GM19351 (cell line): ENCODE measurements around the gene CCDC77.

Source experiments
- ATAC-seq: cut with Tn5 transposase; IDR thresholded peaks from one replicate; pipeline ENCODE4 v1.9.1; 2021; ENCODE audit warnings: mild to moderate bottlenecking, moderate library complexity; ENCODE audit not compliant: unreplicated experiment

The CCDC77 gene

DNA sequence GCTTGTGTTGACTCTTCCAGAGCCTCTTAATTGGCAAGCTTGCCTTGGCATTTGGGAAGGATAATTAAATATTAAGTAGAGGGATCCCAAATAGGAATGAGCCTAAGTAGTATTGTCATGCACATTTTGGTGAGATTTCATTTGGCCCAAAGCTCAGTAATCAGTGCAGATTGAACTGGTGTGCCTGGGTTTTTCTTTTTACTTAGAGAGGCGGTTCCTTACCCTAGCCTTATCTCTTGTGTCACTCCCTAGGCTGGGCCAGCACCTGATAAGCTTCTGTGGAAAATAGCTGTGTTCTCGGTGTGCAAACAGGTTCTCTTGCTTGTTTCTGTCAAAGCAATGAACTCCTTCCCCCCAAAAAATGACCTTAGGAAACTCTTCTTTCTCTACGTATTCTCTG lies 49.0 kb downstream of the CCDC77 start:
- no peak for ATAC-seq

DNA sequence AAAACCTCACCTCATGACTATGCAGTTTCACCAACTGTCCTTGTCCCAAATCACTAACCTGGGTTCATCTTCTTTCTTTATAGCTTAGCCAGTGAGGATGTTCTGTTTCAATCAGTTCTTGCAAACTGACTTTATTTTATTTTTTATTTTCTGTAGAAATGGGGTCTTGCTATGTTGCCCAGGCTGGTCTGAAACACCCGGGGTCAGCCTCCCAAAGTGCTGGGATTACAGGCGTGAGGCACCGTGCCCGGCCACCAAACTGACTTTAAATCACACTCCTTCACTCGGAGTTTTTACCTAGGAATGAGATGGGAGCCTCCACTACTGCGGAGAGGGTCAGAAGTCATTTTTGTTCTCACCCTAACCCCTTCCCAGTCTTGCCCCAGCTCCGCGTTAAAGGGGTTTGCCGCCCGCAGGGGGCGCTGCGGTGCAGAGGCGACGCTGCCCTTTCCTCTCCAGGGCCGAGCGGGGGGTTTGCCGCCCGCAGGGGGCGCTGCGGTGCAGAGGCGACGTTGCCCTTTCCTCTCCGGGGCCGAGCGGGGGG lies 51.3 kb downstream of the CCDC77 start:
- no peak for ATAC-seq

DNA sequence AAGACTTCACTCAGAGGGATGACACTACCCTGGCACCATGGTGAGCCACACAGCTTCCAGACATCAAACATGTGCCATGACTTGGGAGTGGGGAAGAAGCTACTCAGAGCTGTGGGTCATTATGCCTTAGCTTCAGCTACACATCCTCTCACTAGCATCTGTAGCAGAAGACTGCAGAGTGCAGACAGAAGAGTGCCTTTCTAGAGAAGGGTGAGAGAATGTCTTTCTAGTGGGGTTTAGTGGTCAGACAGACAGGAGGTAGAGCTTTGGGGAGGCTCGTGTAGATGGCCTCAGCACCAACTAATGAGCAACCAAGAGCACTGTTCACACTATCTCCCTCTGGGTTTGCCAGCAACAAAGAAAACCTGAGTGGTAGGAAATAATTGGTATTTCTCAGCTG lies 53.4 kb downstream of the CCDC77 start:
- no peak for ATAC-seq

DNA sequence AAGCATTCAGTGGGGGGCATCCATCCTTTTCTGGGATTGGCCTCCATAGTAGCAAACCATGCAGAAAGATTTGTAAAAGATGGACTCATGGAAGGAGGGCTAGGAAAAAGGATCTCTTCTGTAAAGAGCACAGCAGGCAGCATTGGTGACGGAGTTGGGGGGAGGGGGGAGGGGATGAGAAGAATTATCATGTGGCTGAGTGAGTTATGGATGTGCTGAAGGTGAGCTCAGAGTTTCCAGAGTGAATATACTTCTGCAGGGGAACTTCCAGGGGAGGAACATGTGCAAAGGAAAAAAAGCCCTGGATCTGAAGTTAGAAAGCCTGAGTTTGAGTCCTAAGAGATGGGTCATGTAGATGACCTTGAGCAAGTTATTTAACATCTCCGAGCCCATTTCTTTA lies 54.4 kb downstream of the CCDC77 start:
- no peak for ATAC-seq

DNA sequence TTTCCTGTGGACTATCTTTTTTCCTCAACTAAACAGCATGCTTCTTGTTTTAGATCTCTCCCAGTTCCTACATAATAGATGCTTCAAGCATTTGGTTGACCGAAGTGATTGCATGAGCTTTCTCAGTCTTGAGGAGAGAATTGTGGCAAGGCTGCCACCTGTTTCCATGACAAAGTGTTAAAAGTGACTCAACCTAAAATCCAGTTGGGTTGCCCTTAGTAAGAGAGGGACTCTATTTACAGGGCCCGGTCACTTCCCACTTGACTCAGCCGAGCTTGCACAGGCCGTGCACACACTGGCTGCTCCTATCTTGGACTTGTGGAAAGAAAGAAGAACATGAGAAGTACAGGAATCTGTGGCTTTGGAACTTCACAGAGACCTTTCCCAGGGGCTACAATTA lies 56.2 kb downstream of the CCDC77 start:
- no peak for ATAC-seq

DNA sequence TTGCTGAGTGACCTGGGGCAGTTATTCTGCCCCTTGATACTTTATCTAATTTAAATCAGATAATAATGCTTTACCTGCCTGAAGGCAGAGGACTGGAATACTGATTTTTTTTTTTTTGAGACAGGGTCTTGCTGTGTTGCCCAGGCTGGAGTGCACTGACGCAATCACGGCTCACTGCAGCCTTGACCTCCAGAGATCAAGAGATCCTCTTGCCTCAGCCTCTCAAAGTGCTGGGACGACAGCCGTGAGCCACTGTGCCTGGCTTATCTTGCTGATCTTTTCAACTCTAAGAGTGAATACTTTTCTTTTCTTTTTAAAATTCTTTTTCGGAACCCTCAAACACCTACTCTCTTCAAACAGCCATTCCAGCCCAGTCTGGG lies 57.6 kb downstream of the CCDC77 start:
- ATAC-seq = no peak

DNA sequence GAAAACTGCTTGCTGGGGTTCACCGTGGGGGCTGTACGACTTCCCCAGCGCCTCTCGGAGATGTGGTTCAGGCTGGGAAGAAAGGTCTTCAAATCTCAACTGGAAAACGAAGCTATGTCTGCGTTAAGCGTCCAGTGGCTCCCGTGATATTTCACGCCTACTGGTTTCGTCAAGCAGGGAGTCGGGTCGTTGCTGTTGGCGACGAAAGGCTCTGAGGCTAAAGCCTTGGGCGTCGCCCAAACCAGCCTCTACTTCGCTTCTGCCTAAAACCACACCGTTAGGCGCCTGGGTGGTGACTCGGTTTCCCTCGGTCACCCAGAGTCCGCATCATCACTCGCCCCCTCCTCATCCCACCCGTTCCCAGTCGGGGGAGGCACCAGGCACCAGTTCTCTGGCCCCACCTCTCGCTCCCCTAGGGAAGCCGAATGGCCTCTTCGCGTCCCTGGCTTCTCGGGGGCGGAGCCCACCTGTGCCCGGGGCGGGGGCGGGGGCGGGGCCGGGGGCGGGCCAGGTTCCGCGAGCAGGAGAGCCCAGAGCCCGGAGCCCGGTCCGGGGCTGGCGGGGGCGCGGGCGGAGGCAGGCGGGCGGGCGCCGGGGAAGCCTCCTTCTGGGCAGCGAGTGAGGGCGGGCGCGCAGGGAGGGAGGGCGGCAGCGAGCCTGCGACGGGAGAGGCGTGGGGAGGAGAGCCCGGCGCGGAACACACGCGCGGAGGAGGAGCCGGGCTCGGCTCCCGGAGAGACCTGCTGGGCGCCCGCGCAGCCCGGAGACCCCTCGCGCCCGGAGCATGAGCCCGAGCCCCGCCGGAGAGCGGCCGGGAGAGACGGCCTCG lies 58.2 kb downstream of the CCDC77 start, which contains the start of gene B4GALNT3:
Gene B4GALNT3 (plus strand): TSS at position 510 of the 829 bp plus-strand sequence. CDS start 438 bp downstream, outside the sequence.
- no peak for ATAC-seq

DNA sequence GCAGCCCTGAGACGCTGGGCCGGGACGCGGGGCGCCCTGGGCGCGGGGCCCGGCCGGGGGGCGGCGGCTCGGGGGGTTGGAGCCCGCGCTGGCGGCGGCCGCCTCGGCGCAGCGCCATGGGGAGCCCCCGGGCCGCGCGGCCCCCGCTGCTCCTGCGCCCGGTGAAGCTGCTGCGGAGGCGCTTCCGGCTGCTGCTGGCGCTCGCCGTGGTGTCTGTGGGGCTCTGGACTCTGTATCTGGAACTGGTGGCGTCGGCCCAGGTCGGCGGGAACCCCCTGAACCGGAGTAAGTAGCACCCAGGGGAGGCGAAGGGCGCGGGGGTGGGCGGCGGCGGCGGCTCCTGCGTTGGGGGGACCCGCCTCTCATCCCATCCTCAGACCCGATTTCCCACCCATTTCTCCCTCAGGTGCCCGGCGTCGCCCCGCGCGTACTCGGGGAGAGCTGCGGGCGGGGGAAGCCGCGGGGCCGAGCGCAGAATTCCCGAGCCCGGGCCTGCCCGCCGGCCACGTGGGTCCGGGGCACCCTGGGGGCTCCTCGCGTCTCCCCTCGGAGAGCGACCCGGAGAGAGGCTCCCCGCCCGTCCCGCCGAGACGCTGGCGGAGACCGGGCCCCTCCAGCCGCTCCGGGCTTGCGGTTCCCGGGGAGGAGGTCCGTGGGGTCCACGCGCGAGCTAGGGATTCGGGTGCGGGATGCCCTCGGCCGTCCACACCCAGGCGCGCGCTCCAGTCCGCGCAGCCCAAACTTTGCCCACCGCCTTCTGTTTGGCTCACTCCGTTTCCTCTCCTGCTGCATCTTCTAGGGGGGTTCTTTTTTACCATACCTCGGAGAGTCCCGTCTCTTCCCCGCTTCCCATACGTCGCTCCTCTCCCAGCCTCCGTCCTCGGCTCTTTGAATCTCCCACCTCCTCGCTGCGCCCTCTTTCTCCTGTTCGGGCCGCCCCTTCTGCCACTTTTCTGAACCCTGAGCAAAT lies 59.1 kb downstream of the CCDC77 start:
- ATAC-seq = no peak

DNA sequence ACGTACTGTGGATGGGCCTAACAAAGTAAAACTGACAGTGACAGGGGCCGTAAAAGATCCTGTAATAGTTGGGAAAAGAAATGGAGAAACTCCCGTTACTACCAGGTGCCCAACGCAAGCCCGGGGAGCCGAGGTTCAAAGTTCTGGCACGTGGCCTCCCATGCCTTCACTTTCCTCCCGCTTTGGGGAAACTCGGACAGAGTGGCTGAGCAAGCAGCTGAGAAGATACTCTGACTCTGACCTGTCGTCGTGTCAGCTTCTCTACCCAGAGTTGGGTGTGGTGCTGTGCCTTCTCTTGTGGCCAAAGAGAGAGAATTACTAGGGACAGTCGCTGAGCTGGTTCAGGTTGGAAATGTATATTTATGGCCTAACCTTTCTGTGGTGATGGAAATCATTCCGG lies 60.0 kb downstream of the CCDC77 start:
- no peak for ATAC-seq

DNA sequence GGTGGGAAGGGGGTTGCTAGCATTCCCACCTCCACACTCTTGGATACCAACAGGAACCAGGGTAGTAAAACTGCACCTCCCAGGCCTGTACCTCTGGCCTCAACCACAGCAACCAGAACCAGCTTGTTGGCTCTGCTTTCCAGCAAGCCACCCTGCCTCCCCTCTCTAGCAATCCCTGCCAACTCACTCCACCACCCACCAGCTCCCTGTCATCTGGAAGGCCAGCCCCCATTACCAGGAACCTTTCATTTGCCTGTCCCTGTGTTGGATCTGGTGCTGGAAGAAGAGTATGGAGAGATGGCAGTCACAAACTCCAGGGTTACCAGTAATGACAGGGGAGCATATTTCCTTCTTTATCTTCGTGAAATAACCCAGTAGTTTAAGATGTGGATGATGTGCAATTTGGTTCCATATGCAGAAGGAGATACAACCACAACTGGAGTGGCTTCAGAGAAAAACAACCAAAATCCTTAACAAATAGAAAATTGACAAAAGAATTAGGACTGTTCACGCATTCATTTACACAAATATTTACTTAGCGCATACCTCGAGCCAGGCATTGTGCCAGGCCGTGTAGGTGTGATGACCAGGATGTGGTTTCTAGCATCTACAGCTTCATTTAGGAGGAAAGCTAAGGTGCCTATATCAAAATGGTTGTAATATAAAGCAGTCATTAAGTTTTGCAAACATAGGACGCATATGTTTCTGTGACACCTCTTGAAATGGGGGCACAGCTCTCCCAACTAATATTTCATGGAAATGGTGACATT lies 61.7 kb downstream of the CCDC77 start:
- ATAC-seq = no peak

DNA sequence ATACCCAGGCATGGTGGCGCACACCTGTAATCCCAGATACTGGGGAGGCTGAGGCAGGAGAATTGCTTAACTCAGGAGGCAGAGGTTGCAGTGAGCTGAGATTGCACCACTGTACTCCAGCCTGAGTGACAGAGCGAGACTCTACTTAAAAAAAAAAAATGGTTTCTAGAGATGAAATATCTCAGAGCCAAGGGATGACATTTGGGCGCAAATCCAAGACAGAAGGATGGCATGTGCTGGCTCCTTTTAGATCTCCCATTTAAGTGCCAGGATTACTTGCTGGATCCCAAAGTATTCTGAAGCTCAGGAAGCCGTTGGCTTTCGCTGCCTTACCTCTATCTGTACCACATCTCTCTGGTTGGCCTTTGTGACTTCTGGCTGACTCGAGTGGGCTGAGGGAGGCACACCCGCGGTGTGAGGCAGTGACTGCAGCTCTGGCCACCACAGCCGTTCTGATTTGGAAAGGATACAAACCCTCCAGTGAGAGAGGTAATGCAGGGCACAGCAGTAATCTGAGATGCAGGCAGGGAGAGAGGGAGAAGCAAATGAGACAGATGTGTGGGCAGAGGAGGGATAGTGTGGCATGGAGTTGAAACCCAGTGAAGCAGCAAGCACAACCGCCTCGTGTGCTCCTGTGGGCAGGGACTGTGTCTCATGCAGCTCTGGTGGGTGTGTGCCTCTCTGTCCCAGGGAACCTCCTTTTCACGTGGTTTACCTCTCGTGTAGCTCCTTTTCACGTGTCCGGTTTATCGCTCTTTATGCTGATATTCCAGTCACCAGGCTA lies 63.2 kb downstream of the CCDC77 start:
- ATAC-seq = no peak

DNA sequence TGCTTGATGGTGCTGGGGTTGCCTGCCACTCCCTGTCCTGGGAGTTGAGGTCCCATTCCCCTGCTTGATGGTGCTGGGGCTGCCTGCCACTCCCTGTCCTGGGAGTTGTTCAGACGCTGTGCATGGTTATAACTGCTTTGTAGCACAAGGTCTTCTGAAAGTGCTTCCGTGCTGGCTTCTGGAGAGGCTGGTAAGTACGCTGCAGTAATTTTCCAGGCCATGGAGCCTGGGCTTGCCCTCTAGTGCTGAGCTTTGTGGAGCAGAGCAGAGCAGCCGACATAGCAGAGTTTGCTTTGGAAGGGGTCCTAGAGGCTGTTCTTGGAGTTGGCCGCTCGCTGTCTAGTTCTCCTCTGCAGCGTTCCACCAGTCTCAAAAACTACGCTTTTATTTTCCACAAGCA lies 64.6 kb downstream of the CCDC77 start:
- ATAC-seq = no peak

DNA sequence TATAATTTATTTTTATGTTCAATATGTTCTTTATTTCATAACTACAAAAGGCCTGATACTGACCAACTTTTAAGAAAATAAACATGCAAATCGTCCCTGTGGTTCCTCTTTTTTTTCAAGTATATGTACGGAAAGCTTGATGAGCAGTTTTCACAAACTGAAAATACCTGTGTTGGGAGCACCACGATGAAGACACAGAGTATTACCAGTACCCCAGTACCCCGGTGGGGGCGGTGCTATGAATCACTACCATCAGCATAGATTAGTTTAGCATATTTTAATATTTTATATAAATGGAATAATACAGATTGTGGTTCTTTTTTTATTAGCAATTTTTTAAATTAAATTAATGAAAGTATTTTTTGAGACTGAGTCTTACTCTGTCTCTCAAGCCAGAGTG lies 65.3 kb downstream of the CCDC77 start:
- no peak for ATAC-seq

DNA sequence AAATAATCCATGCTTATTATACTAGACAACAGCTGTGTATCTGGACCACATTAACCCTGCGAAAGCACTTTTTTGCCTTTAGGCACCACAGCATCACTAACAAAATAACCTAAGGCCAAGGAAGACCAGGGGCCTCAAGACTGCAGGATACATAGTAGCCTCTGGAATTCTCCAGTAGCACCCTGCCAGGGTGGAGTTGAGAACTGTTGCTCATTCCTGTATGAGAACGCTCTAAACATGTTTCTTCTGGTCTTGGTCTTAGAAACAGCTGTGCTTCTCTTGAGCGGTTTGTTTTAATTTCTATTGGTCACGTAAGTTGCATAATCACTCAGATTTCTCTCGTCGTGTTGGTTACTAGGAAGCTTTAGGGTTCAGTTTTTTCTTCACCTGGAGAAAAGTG lies 66.1 kb downstream of the CCDC77 start:
- ATAC-seq = no peak

DNA sequence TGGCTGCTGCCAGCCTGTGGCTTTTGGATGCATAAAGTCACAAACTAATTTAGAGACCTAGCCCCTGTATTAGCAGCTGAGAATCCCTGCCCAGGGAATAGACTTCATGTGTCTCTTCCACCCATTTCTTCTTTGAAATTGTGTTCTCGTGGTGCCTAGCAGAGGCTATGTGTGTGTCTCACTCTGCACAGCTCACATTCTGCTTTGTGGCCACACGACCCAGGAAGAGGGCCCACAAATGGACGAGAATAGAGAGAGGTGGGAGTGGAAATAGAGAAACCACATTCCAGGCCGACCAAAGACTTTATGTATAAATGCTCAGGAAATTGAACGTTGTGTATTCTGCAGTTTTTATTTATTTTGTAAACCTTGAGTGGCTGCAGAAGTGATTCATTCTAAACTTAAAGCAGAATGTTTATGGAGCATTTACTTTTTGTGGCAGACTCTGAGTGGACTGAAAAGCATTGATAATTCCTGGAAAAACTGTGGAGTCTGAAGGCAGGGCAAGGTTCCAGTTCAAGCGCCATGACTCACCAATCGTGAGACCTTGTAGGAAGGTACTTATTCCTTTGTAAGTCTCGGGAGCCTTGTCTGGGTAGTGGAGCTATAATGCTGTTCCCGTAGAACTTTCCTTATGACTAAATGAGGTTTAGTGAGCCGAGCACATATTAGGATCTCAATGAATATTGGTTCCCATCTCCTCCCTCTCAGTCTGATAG lies 67.4 kb downstream of the CCDC77 start:
- no peak for ATAC-seq

DNA sequence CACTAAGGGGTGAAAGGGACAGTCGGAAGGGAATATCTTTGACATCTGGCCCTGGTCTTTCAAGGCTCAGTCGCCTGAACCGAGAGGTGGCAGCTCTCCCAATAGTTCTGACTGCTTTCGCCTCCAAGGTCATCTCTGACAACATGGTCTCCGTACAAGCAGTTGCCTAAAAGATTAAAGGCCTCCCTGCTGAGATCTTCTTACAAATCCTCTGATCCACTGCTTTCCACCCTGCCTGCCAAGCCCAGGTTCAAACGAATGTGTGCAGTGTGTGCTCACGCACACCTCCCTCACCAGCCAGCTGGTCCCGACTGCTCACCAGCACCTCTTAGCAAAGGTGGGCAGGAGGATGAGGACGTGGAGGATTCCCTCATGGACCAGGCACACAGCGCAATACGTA lies 68.7 kb downstream of the CCDC77 start:
- ATAC-seq = no peak

DNA sequence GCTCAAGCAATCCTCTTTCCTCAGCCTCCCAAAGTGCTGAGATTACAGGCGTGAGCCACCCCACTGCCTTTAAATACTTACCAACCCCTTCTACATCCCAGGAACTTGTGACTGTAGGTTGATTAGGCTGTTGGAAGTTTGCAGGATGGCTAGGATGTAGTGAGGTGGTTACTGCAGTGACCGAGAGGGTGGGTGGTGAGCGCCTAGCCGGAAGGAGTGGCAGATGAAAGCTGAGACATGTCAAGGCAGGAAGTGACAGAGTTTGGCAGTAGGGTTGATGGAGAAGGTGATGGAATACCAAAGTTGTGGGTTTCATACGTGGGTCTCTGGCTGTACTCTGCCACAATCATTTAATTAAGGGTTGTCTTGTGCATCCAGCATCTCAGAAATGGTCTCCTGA lies 71.8 kb downstream of the CCDC77 start:
- ATAC-seq = no peak

DNA sequence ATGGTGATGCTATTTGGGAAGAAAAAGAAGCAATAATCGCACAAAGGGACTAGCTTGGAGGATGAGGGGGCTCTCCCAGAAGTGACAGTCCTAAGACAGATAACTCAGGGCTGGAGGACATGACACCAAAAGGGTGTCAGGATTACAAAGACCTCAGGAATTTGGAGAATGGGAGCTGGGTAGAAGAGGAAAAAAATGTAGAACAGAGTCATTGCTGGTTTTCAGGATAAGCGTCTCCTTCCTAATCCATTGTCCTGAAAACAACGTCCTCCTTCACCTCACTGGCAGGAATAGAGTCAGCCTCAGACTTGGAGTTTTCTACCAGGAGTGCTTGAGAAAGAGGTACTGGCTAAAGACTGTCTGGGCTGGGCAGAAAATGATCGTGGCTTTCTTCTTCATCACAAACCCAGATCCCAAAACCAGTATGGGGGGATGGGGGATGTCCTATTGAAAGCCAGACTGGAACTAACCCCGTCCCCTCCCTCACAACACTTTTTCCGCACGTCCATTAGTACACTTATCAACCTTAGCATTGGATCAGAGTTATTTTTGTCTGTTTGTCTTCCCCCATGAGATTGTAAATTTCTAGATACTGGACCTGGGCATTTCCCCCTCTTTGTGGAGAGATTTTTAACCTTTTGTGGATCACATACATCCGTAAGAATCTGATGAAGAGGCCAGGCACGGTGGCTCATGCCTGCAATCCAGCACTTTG lies 72.6 kb downstream of the CCDC77 start:
- no peak for ATAC-seq

DNA sequence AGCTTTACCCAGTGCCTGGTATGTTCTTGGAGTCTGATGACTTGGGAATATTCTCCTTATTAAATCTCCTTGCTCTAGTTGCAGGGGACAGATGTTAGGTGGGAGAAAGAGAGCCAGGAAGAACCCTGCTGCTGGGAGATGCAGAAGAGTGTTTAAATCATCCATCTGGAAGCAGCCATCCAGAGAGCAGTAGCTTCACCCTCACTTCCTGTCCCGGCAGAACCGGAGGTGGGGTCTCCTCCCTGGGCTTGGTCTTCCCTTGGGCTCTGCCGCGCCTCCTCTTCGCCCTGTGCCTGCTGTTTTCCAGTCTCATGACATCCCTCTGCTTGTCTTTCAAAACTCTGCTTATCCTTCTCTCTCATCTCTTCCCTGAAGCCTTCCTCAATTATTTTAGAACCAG lies 73.8 kb downstream of the CCDC77 start:
- ATAC-seq = no peak
